Lung (tissue), 12 donors: ENCODE measurements around the gene CPT1A. TPM values are rescaled to one million over a fixed set of nuclear protein-coding genes. Genes with fewer than 3 reads are reported as not detected.
A peak's percentile ranks its signal among the peaks of the same experiment; 100 is the strongest.

Source experiments
- ATAC-seq: fragments of 200-7000 bp; cut with Tn5 transposase; one replicate; pipeline ENCODE4 v1.9.1; 2020; ENCODE audit warnings: moderate number of reproducible peaks; ENCODE audit not compliant: insufficient read depth, low FRiP score
- DNase-seq, 3 donors: peaks; one replicate each; pipeline ENCODE4 v3.0.0-alpha.2; 2013 to 2017
- H3K27ac ChIP-seq, 2 donors: one replicate each; pipeline ENCODE4 v1.5.1; 2013; ENCODE audit warnings: mild to moderate bottlenecking in 2 of 2, moderate library complexity in 2 of 2, control low read depth in 1 of 2, inconsistent platforms in 1 of 2, low read depth in 1 of 2, low read length in 1 of 2
- H3K27me3 ChIP-seq, 3 donors: one replicate each; pipeline ENCODE4 v1.5.1; 2013; ENCODE audit warnings: low read length in 2 of 3; ENCODE audit not compliant: control insufficient read depth in 3 of 3, insufficient read depth in 3 of 3
- H3K36me3 ChIP-seq, 4 donors: one replicate each; pipeline ENCODE4 v1.5.1; 2013; ENCODE audit warnings: low read length in 4 of 4, mild to moderate bottlenecking in 1 of 4, moderate library complexity in 1 of 4; ENCODE audit not compliant: control insufficient read depth in 4 of 4, insufficient read depth in 4 of 4
- H3K4me1 ChIP-seq, 5 donors: one replicate each; pipeline ENCODE4 v1.5.1; 2013; ENCODE audit warnings: low read length in 5 of 5, mild to moderate bottlenecking in 2 of 5, moderate library complexity in 1 of 5; ENCODE audit not compliant: control insufficient read depth in 5 of 5, insufficient read depth in 5 of 5
- H3K4me3 ChIP-seq: one replicate; pipeline ENCODE4 v1.5.1; 2013; ENCODE audit warnings: mild to moderate bottlenecking, control low read depth, moderate library complexity
- H3K9ac ChIP-seq, 2 donors: one replicate each; pipeline ENCODE4 v1.5.1; 2013; ENCODE audit warnings: low read length in 2 of 2, control low read depth in 1 of 2; ENCODE audit not compliant: insufficient read depth in 1 of 2
- H3K9me3 ChIP-seq, 4 donors: one replicate each; pipeline ENCODE4 v1.5.1; 2013; ENCODE audit warnings: low read length in 3 of 4, mild to moderate bottlenecking in 1 of 4, moderate library complexity in 1 of 4; ENCODE audit not compliant: control insufficient read depth in 4 of 4, insufficient read depth in 3 of 4
- CTCF ChIP-seq: IDR thresholded peaks from 2 replicates; pipeline ENCODE4 v1.5.1; 2012; ENCODE audit warnings: mild to moderate bottlenecking; ENCODE audit errors: control extremely low read depth, extremely low read depth
- WGBS, 2 donors: extraction: QIAGEN DNeasy Blood & Tissue Kit; methylation state at CpG; one replicate each; pipeline ENCODE4 v1.1.7; 2013; 5-methylcytosine and 5-hydroxymethylcytosine counted together
- polyA plus RNA-seq, 2 donors: library from polyadenylated mRNA; stranded (reverse); fragments of 200-250 nt; gene quantifications; one replicate each; pipeline ENCODE4 v1.2.1, GENCODE V29; 2013
- total RNA-seq, 2 donors: library from RNA; depleted of rRNA in 1 of 2; stranded (reverse); fragments of >200 nt in 1 of 2; gene quantifications; one replicate each; pipeline ENCODE4 v1.2.1, GENCODE V29; 2014 to 2021
- donor health status: control.
- donor health status: control.
- donor health status: Bipolar disorder and iron deficiency.
- donor health status: healthy.
- donor health status: DM: yes; HTN: yes; CAD: no.

CPT1A gene
- total and polyA plus RNA-seq, 4 donors = 17.0 to 51.7 (median 18.4) TPM

GRCh38 chr11:68710409-68710808, 131.3 kb downstream of the CPT1A start:
- TF ChIP-seq CTCF = no peak
- no peaks in the 10 kb centered on the region for H3K9me3 ChIP-seq
- 89 to 91% methylated on average over 11 of the region's 11 CpGs for WGBS, 2 donors
- ATAC-seq (no peak), DNase-seq (no peak)
- no peak overlapping the region for H3K9ac ChIP-seq
- H3K27ac ChIP-seq = no peak overlapping the region
- no peaks in the 10 kb centered on the region for H3K36me3 ChIP-seq
- peaks cover 0 to 6% (median 0%) of the 10 kb centered on the region in 5 donors for H3K4me1 ChIP-seq
- no peak overlapping the region for H3K4me3 ChIP-seq
- no peaks in the 10 kb centered on the region for H3K27me3 ChIP-seq

- DNase-seq = no peak
- H3K27ac ChIP-seq = no peak overlapping the region
- TF ChIP-seq CTCF = no peak
- H3K36me3 ChIP-seq = no peaks in the 10 kb centered on the region
- no peak for ATAC-seq
- H3K9ac ChIP-seq = no peak overlapping the region
- no peaks in the 10 kb centered on the region for H3K9me3 ChIP-seq
- 55 to 74% methylated on average over 12 of the region's 12 CpGs for WGBS, 2 donors
- H3K4me3 ChIP-seq = no peak overlapping the region
- peaks cover 0 to under 1% (median 0%) of the 10 kb centered on the region in 5 donors for H3K4me1 ChIP-seq
- no peaks in the 10 kb centered on the region for H3K27me3 ChIP-seq
Measured at GRCh38 chr11:68709062-68709461, 132.7 kb downstream of the CPT1A start.

GRCh38 chr11:68707527-68707926, 134.2 kb downstream of the CPT1A start:
- no peak for DNase-seq
- no peaks in the 10 kb centered on the region for H3K27me3 ChIP-seq
- H3K4me1 ChIP-seq = no peaks in the 10 kb centered on the region
- H3K9ac ChIP-seq = no peak overlapping the region
- no peaks in the 10 kb centered on the region for H3K9me3 ChIP-seq
- H3K4me3 ChIP-seq = no peak overlapping the region
- H3K36me3 ChIP-seq = no peaks in the 10 kb centered on the region
- H3K27ac ChIP-seq = no peak overlapping the region
- no peak for ATAC-seq
- 83 to 90% methylated on average over 7 of the region's 7 CpGs for WGBS, 2 donors
- TF ChIP-seq CTCF = no peak

- H3K9me3 ChIP-seq = no peaks in the 10 kb centered on the region
- no peak overlapping the region for H3K27ac ChIP-seq
- ATAC-seq (no peak), DNase-seq (peak; percentile 17 to 46 (median 43))
- no peak for TF ChIP-seq CTCF
- no peaks in the 10 kb centered on the region for H3K36me3 ChIP-seq
- H3K9ac ChIP-seq = no peak overlapping the region
- 40 to 63% methylated on average over 16 of the region's 16 CpGs for WGBS, 2 donors
- H3K27me3 ChIP-seq = no peaks in the 10 kb centered on the region
- no peak overlapping the region for H3K4me3 ChIP-seq
- H3K4me1 ChIP-seq = no peaks in the 10 kb centered on the region
Measured at GRCh38 chr11:68704887-68705286, 136.8 kb downstream of the CPT1A start.
